Endothelial cell (in vitro differentiated cells): ENCODE results near the gene POLN. TPM values are rescaled to one million over a fixed set of nuclear protein-coding genes. Genes with fewer than 3 reads are reported as not detected.

Experiments
- DNase-seq: peaks from one replicate; pipeline ENCODE4 v3.0.0; 2021; ENCODE audit warnings: low spot score
- H3K27ac Mint-ChIP-seq: one replicate; pipeline ENCODE4 v1.8.0; 2021; ENCODE audit warnings: mixed read lengths, inconsistent platforms; ENCODE audit not compliant: unreplicated experiment
- H3K27me3 Mint-ChIP-seq: one replicate; pipeline ENCODE4 v1.8.0; 2021; ENCODE audit warnings: mild to moderate bottlenecking, moderate library complexity, mixed read lengths, inconsistent platforms; ENCODE audit not compliant: unreplicated experiment
- H3K36me3 Mint-ChIP-seq: one replicate; pipeline ENCODE4 v1.8.0; 2021; ENCODE audit warnings: mild to moderate bottlenecking, low read depth, mixed read lengths, inconsistent platforms; ENCODE audit not compliant: unreplicated experiment
- H3K4me1 Mint-ChIP-seq: one replicate; pipeline ENCODE4 v1.8.0; 2021; ENCODE audit warnings: mild to moderate bottlenecking, mixed read lengths, inconsistent platforms; ENCODE audit not compliant: unreplicated experiment
- H3K4me3 Mint-ChIP-seq: one replicate; pipeline ENCODE4 v1.8.0; 2021; ENCODE audit warnings: mild to moderate bottlenecking, mixed read lengths, inconsistent platforms; ENCODE audit not compliant: unreplicated experiment
- H3K9me3 Mint-ChIP-seq: one replicate; pipeline ENCODE4 v1.8.0; 2021; ENCODE audit warnings: mixed read lengths, inconsistent platforms; ENCODE audit not compliant: unreplicated experiment
- total RNA-seq: library from RNA; stranded (reverse); fragmentation: NEBNext Ultra II Directional; extraction: Animal tissue kit (Norgen Biotek cat#: 25700); gene quantifications from one replicate; pipeline ENCODE4 v1.2.1, GENCODE V29; 2021; ENCODE audit not compliant: unreplicated experiment
- TF ChIP-seq, protein P1 (sequence below): fragments of 200-600 bp; sonication (generic); IDR thresholded peaks from one replicate; pipeline ENCODE4 v1.5.0; 2021; ENCODE audit warnings: antibody characterized with exemption; ENCODE audit not compliant: unreplicated experiment

POLN gene
- total RNA-seq, 1 donor from 2014 or later, result 2.5 TPM

DNA sequence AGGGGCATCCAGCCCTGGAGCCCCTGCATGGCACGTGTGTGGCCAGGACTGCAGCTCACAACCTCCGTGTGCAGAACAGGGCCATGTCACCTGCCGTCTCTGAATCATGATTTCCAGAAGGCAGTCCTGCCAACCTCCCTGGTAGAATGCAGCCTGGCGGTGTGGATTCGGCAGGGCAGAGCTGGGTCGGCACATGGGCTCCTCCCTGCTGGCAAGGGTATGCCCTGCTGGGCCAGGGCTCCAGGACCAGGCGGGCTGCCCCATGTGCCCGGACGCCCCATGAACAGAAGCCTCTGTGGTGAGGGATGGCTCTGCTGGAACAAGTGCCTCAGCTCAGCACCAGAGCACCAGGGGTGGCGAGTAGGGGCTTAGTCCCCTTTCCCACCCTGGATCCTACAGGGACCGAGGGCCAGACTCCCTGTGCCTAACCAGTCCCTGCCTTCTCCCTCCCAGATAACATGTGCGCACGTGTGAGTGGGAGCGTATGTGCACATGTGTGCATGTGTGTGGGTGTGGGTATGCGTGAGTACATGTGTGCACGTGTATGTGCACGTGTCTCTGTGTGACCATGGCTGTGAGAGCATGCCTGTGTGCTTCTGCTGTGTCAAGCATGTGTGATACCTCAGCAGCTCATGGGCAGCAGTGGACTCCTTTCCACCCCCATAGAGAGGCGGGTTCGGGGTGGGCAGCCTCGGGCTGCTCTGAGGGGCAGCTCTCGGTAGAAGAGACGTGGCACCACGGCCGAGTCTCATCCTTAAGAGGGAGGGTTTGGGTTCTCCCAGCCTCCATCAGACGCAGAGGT is 30.3 kb upstream of the POLN start:
- H3K27me3 Mint-ChIP-seq, result peaks cover 14% of the 10 kb centered on the region
- no peak overlapping the region for H3K27ac Mint-ChIP-seq
- H3K9me3 Mint-ChIP-seq, result no peaks in the 10 kb centered on the region
- TF ChIP-seq, protein P1, sequence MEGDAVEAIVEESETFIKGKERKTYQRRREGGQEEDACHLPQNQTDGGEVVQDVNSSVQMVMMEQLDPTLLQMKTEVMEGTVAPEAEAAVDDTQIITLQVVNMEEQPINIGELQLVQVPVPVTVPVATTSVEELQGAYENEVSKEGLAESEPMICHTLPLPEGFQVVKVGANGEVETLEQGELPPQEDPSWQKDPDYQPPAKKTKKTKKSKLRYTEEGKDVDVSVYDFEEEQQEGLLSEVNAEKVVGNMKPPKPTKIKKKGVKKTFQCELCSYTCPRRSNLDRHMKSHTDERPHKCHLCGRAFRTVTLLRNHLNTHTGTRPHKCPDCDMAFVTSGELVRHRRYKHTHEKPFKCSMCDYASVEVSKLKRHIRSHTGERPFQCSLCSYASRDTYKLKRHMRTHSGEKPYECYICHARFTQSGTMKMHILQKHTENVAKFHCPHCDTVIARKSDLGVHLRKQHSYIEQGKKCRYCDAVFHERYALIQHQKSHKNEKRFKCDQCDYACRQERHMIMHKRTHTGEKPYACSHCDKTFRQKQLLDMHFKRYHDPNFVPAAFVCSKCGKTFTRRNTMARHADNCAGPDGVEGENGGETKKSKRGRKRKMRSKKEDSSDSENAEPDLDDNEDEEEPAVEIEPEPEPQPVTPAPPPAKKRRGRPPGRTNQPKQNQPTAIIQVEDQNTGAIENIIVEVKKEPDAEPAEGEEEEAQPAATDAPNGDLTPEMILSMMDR, result no peak
- no peak for DNase-seq
- H3K4me1 Mint-ChIP-seq, result no peaks in the 10 kb centered on the region
- H3K4me3 Mint-ChIP-seq, result no peak overlapping the region
- H3K36me3 Mint-ChIP-seq, result peaks cover 4% of the 10 kb centered on the region

DNA sequence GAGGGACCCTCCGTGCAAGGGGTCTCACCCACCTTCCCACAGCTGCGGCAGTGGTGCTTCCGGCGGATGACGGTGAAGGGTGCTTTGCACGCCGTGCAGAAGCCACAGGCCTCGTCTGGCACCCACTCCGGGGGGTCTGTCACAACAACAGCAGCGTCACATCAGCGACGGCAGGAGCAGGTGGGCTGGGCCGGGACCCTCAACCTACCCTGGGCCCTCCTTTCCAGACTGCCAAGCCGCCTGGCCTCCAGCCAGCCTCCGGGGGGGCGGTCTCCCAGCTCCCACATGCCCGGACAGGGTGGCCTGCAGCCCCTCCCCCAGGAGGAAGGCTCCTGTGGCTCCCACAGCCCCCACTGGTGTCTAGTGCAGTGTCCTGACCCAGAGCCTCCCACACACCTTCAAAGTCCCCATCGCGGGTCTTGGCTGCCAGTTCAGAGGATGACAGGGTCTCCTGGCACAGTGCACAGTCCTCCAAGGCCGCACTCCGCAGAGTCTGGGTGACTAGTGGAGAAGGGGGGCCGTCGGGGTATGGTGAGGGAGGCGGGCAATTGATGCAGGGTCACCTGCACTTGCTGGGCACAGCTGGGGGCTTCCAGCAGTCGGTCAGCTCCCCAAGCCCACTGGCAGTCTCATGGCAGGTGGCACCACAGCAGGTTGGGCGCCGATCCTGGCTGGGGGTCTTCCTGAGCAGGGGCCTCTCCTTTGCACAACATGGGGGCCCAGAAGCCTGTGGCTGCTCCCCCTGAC is 29.5 kb upstream of the POLN start:
- no peak overlapping the region for H3K4me3 Mint-ChIP-seq
- no peaks in the 10 kb centered on the region for H3K9me3 Mint-ChIP-seq
- H3K27ac Mint-ChIP-seq, result no peak overlapping the region

GRCh38 chr4:2270341-2271165 is 28.6 kb upstream of the POLN start:
- TF ChIP-seq, protein P1, result no peak
- Mint-ChIP-seq H3K4me3 (no peak overlapping the region), H3K27me3 (peaks cover 14% of the 10 kb centered on the region), H3K4me1 (no peaks in the 10 kb centered on the region), H3K27ac (no peak overlapping the region), H3K9me3 (no peaks in the 10 kb centered on the region), H3K36me3 (peaks cover 4% of the 10 kb centered on the region)
- DNase-seq, result no peak

More for the DNA sequence above, 29.5 kb upstream of the POLN start:
- no peaks in the 10 kb centered on the region for H3K4me1 Mint-ChIP-seq
- TF ChIP-seq, protein P1, result no peak
- no peak for DNase-seq
- peaks cover 4% of the 10 kb centered on the region for H3K36me3 Mint-ChIP-seq
- peaks cover 14% of the 10 kb centered on the region for H3K27me3 Mint-ChIP-seq

- Mint-ChIP-seq H3K27me3 (peaks cover 14% of the 10 kb centered on the region), H3K4me3 (no peak overlapping the region), H3K4me1 (no peaks in the 10 kb centered on the region), H3K9me3 (no peaks in the 10 kb centered on the region), H3K27ac (peak overlapping the region; percentile 52), H3K36me3 (peaks cover 4% of the 10 kb centered on the region)
- TF ChIP-seq, protein P1, result no peak
- no peak for DNase-seq
These were observed 27.8 kb upstream of the POLN start for GRCh38 chr4:2269618-2270163.
